Vagina (tissue), 2 donors: ENCODE data around the gene SBF2.
A peak's percentile ranks its signal among the peaks of the same experiment; 100 is the strongest.

ENCODE experiments used
- POLR2A ChIP-seq, 2 donors: fragments of 450-650 bp; IDR thresholded peaks; one replicate each; pipeline ENCODE4 v1.6.1; 2017; ENCODE audit warnings: antibody characterized with exemption in 2 of 2, mild to moderate bottlenecking in 2 of 2, moderate library complexity in 2 of 2
- POLR2AphosphoS5 ChIP-seq, 2 donors: sonication (generic); formaldehyde crosslinking; IDR thresholded peaks; one replicate each; pipeline ENCODE4 v1.9.0; 2017; ENCODE audit warnings: antibody characterized with exemption in 2 of 2, mild to moderate bottlenecking in 2 of 2, low read depth in 1 of 2; ENCODE audit not compliant: insufficient read depth in 1 of 2
- TF ChIP-seq, protein P1 (sequence below), 3 experiments: fragments of 450-650 bp in 2 of 3; fragments of 200-600 bp in 1 of 3; sonication (generic) in 1 of 3; IDR thresholded peaks; one replicate each; pipeline ENCODE4 v1.5.1; 2017 to 2019; ENCODE audit warnings: antibody characterized with exemption in 3 of 3, mild to moderate bottlenecking in 2 of 3, moderate library complexity in 2 of 3

DNA sequence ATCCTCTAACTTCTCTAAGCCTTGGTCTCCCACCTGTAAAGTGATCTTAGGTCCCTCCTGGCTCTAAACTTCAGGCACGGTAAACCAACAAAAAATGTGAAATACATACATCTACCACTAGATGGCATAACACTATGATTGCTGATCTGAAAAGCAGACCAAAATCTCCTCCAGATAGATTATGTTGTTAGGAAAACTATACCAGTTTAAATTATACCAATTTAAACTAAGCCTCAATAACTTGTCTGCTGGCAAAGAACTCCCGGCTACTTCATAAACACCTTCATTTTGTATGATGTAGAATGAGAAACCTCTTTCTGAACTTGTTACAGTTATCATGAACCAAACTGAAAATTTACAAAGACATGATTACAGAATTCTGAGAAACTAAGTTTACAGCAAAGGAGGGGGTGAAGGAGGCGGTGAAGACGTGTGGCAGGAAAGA is 85.9 kb downstream of the SBF2 start:
- TF ChIP-seq, protein P1, sequence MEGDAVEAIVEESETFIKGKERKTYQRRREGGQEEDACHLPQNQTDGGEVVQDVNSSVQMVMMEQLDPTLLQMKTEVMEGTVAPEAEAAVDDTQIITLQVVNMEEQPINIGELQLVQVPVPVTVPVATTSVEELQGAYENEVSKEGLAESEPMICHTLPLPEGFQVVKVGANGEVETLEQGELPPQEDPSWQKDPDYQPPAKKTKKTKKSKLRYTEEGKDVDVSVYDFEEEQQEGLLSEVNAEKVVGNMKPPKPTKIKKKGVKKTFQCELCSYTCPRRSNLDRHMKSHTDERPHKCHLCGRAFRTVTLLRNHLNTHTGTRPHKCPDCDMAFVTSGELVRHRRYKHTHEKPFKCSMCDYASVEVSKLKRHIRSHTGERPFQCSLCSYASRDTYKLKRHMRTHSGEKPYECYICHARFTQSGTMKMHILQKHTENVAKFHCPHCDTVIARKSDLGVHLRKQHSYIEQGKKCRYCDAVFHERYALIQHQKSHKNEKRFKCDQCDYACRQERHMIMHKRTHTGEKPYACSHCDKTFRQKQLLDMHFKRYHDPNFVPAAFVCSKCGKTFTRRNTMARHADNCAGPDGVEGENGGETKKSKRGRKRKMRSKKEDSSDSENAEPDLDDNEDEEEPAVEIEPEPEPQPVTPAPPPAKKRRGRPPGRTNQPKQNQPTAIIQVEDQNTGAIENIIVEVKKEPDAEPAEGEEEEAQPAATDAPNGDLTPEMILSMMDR (IDR thresholded peaks at IDR 0.05), result peak; percentile 70 to 77 (median 70)
- TF ChIP-seq POLR2AphosphoS5 (IDR thresholded peaks at IDR 0.05; ENCODE audit: insufficient read depth in 1 of 2, low read depth in 1 of 2) (peak in 1 of 2 donors; percentile 48), POLR2A (IDR thresholded peaks at IDR 0.05) (no peak)
